Nephron (organoid): ENCODE data around the gene RGS6.
A peak's percentile ranks its signal among the peaks of the same experiment; 100 is the strongest.

ENCODE experiments used
- H3K27ac Mint-ChIP-seq, 3 experiments: 2 replicates each; pipeline ENCODE4 v1.8.0; 2020; ENCODE audit warnings: mixed read lengths in 3 of 3, mild to moderate bottlenecking in 2 of 3, moderate library complexity in 1 of 3
- H3K27me3 Mint-ChIP-seq: 2 replicates; pipeline ENCODE4 v1.8.0; 2021; ENCODE audit warnings: low read depth, mild to moderate bottlenecking, moderate library complexity, mixed read lengths
- H3K36me3 Mint-ChIP-seq: 2 replicates; pipeline ENCODE4 v1.8.0; 2020; ENCODE audit warnings: low read depth, mixed read lengths
- H3K4me1 Mint-ChIP-seq: 2 replicates; pipeline ENCODE4 v1.8.0; 2020; ENCODE audit warnings: mixed read lengths
- H3K4me3 Mint-ChIP-seq, 3 experiments: 2 replicates each; pipeline ENCODE4 v1.8.0; 2020; ENCODE audit warnings: mild to moderate bottlenecking in 3 of 3, mixed read lengths in 3 of 3, moderate library complexity in 2 of 3
- H3K9me3 Mint-ChIP-seq: 2 replicates; pipeline ENCODE4 v1.8.0; 2020; ENCODE audit warnings: mixed read lengths
- CTCF ChIP-seq, 3 experiments: fragments of 200-600 bp; sonication (generic); IDR thresholded peaks; one replicate each; pipeline ENCODE4 v1.5.0; 2021; ENCODE audit warnings: antibody characterized with exemption in 3 of 3; ENCODE audit not compliant: unreplicated experiment in 3 of 3

RGS6 gene

GRCh38 chr14:72213424-72213823 lies 281.2 kb downstream of the RGS6 start:
- Mint-ChIP-seq H3K4me3 (no peak overlapping the region), H3K9me3 (no peaks in the 10 kb centered on the region), H3K36me3 (no peaks in the 10 kb centered on the region), H3K27ac (peak overlapping the region; percentile 50 to 76 (median 76)), H3K4me1 (peaks cover 30% of the 10 kb centered on the region), H3K27me3 (no peaks in the 10 kb centered on the region)
- TF ChIP-seq CTCF (IDR thresholded peaks at IDR 0.05; ENCODE audit: unreplicated experiment in 3 of 3), result no peak

GRCh38 chr14:72215080-72215479 lies 282.9 kb downstream of the RGS6 start:
- Mint-ChIP-seq H3K36me3 (no peaks in the 10 kb centered on the region), H3K9me3 (no peaks in the 10 kb centered on the region), H3K4me1 (peaks cover 30% of the 10 kb centered on the region), H3K27me3 (no peaks in the 10 kb centered on the region), H3K4me3 (no peak overlapping the region), H3K27ac (peak overlapping the region in 1 of 3 experiments; percentile 10)
- no peak for TF ChIP-seq CTCF (IDR thresholded peaks at IDR 0.05; ENCODE audit: unreplicated experiment in 3 of 3)

- H3K36me3 Mint-ChIP-seq, result no peaks in the 10 kb centered on the region
- H3K9me3 Mint-ChIP-seq, result peaks cover 18% of the 10 kb centered on the region
- no peak overlapping the region for H3K27ac Mint-ChIP-seq
- peaks cover 20% of the 10 kb centered on the region for H3K4me1 Mint-ChIP-seq
- H3K4me3 Mint-ChIP-seq, result no peak overlapping the region
- no peak for TF ChIP-seq CTCF (IDR thresholded peaks at IDR 0.05; ENCODE audit: unreplicated experiment in 3 of 3)
- H3K27me3 Mint-ChIP-seq, result no peaks in the 10 kb centered on the region
Observed at GRCh38 chr14:72217135-72217534, 284.9 kb downstream of the RGS6 start.

- H3K36me3 Mint-ChIP-seq, result no peaks in the 10 kb centered on the region
- no peaks in the 10 kb centered on the region for H3K4me1 Mint-ChIP-seq
- H3K27ac Mint-ChIP-seq, result no peak overlapping the region
- no peaks in the 10 kb centered on the region for H3K27me3 Mint-ChIP-seq
- peaks cover 22% of the 10 kb centered on the region for H3K9me3 Mint-ChIP-seq
- TF ChIP-seq CTCF (IDR thresholded peaks at IDR 0.05; ENCODE audit: unreplicated experiment in 3 of 3), result no peak
- no peak overlapping the region for H3K4me3 Mint-ChIP-seq
Observed at GRCh38 chr14:72222046-72222445, 289.8 kb downstream of the RGS6 start.

- H3K9me3 Mint-ChIP-seq, result no peaks in the 10 kb centered on the region
- H3K27me3 Mint-ChIP-seq, result peaks cover 10% of the 10 kb centered on the region
- H3K36me3 Mint-ChIP-seq, result no peaks in the 10 kb centered on the region
- no peak overlapping the region for H3K27ac Mint-ChIP-seq
- no peak for TF ChIP-seq CTCF (IDR thresholded peaks at IDR 0.05; ENCODE audit: unreplicated experiment in 3 of 3)
- H3K4me1 Mint-ChIP-seq, result no peaks in the 10 kb centered on the region
- no peak overlapping the region for H3K4me3 Mint-ChIP-seq
Observed at GRCh38 chr14:72236629-72237028, 304.4 kb downstream of the RGS6 start.

- no peaks in the 10 kb centered on the region for H3K9me3 Mint-ChIP-seq
- no peaks in the 10 kb centered on the region for H3K36me3 Mint-ChIP-seq
- H3K27me3 Mint-ChIP-seq, result peaks cover 6% of the 10 kb centered on the region
- no peak overlapping the region for H3K27ac Mint-ChIP-seq
- H3K4me1 Mint-ChIP-seq, result peaks cover 7% of the 10 kb centered on the region
- H3K4me3 Mint-ChIP-seq, result no peak overlapping the region
- no peak for TF ChIP-seq CTCF (IDR thresholded peaks at IDR 0.05; ENCODE audit: unreplicated experiment in 3 of 3)
Observed at GRCh38 chr14:72237722-72238666, 305.8 kb downstream of the RGS6 start.
